Measurements from ENCODE around the gene FKBP5. TPM values are rescaled to one million over a fixed set of nuclear protein-coding genes. Genes with fewer than 3 reads are reported as not detected.
"Not testable (repeated sequence)": the region's sequence is repeated elsewhere in the genome, so short reads cannot be mapped to it uniquely, and the experiment has no call there.

Gene FKBP5
- polyA plus RNA-seq, 1 donor = 9.4 TPM

GRCh38 chr6:35711731-35712130, 23.0 kb upstream of the FKBP5 start:
- Histone ChIP-seq H3K4me1 (ENCODE audit: control insufficient read depth, insufficient read depth, low read length) (no peaks in the 10 kb centered on the region), H3K9me3 (ENCODE audit: control insufficient read depth, low read depth, low read length) (no peaks in the 10 kb centered on the region), H3K4me3 (ENCODE audit: low read length) (no peak overlapping the region), H3K27me3 (ENCODE audit: control insufficient read depth, insufficient read depth, low read length) (no peaks in the 10 kb centered on the region), H3K36me3 (ENCODE audit: control insufficient read depth, insufficient read depth, low read length) (no peaks in the 10 kb centered on the region), H3K27ac (ENCODE audit: low read length) (no peak overlapping the region)
- 100% methylated on average over 1 of the region's 7 CpGs for WGBS (ENCODE audit: insufficient coverage, low lambda C conversion rate)
- no peak for DNase-seq

- H3K4me1 ChIP-seq (ENCODE audit: control insufficient read depth, insufficient read depth, low read length) = no peaks in the 10 kb centered on the region
Observed at GRCh38 chr6:35710241-35710847, 21.6 kb upstream of the FKBP5 start.

GRCh38 chr6:35708585-35708984, 19.9 kb upstream of the FKBP5 start:
- Histone ChIP-seq H3K27ac (ENCODE audit: low read length) (no peak overlapping the region), H3K27me3 (ENCODE audit: control insufficient read depth, insufficient read depth, low read length) (no peaks in the 10 kb centered on the region), H3K36me3 (ENCODE audit: control insufficient read depth, insufficient read depth, low read length) (no peaks in the 10 kb centered on the region), H3K4me1 (ENCODE audit: control insufficient read depth, insufficient read depth, low read length) (no peaks in the 10 kb centered on the region), H3K4me3 (ENCODE audit: low read length) (no peak overlapping the region), H3K9me3 (ENCODE audit: control insufficient read depth, low read depth, low read length) (no peaks in the 10 kb centered on the region)
- no peak for DNase-seq

More at GRCh38 chr6:35710241-35710847, 21.6 kb upstream of the FKBP5 start:
- Histone ChIP-seq H3K27me3 (ENCODE audit: control insufficient read depth, insufficient read depth, low read length) (no peaks in the 10 kb centered on the region), H3K27ac (ENCODE audit: low read length) (no peak overlapping the region), H3K4me3 (ENCODE audit: low read length) (no peak overlapping the region), H3K9me3 (ENCODE audit: control insufficient read depth, low read depth, low read length) (no peaks in the 10 kb centered on the region), H3K36me3 (ENCODE audit: control insufficient read depth, insufficient read depth, low read length) (no peaks in the 10 kb centered on the region)
- WGBS (ENCODE audit: insufficient coverage, low lambda C conversion rate) = 73% methylated on average over 3 of the region's 4 CpGs
- no peak for DNase-seq

GRCh38 chr6:35707714-35708407, 19.1 kb upstream of the FKBP5 start:
- Histone ChIP-seq H3K36me3 (ENCODE audit: control insufficient read depth, insufficient read depth, low read length) (no peaks in the 10 kb centered on the region), H3K4me1 (ENCODE audit: control insufficient read depth, insufficient read depth, low read length) (no peaks in the 10 kb centered on the region), H3K4me3 (ENCODE audit: low read length) (no peak overlapping the region), H3K27me3 (ENCODE audit: control insufficient read depth, insufficient read depth, low read length) (no peaks in the 10 kb centered on the region), H3K9me3 (ENCODE audit: control insufficient read depth, low read depth, low read length) (no peaks in the 10 kb centered on the region), H3K27ac (ENCODE audit: low read length) (no peak overlapping the region)
- 40% methylated on average over 1 of the region's 4 CpGs for WGBS (ENCODE audit: insufficient coverage, low lambda C conversion rate)
- no peak for DNase-seq

- Histone ChIP-seq H3K27me3 (ENCODE audit: control insufficient read depth, insufficient read depth, low read length) (no peaks in the 10 kb centered on the region), H3K36me3 (ENCODE audit: control insufficient read depth, insufficient read depth, low read length) (no peaks in the 10 kb centered on the region), H3K27ac (ENCODE audit: low read length) (no peak overlapping the region), H3K4me3 (ENCODE audit: low read length) (no peak overlapping the region), H3K4me1 (ENCODE audit: control insufficient read depth, insufficient read depth, low read length) (no peaks in the 10 kb centered on the region), H3K9me3 (ENCODE audit: control insufficient read depth, low read depth, low read length) (no peaks in the 10 kb centered on the region)
- no peak for DNase-seq
- 100% methylated on average over 1 of the region's 3 CpGs for WGBS (ENCODE audit: insufficient coverage, low lambda C conversion rate)
Observed at GRCh38 chr6:35706468-35706867, 17.8 kb upstream of the FKBP5 start.

- no peak overlapping the region for H3K4me3 ChIP-seq (ENCODE audit: low read length)
- no peaks in the 10 kb centered on the region for H3K36me3 ChIP-seq (ENCODE audit: control insufficient read depth, insufficient read depth, low read length)
- no peaks in the 10 kb centered on the region for H3K27me3 ChIP-seq (ENCODE audit: control insufficient read depth, insufficient read depth, low read length)
- no peak overlapping the region for H3K27ac ChIP-seq (ENCODE audit: low read length)
- H3K4me1 ChIP-seq (ENCODE audit: control insufficient read depth, insufficient read depth, low read length) = no peaks in the 10 kb centered on the region
- H3K9me3 ChIP-seq (ENCODE audit: control insufficient read depth, low read depth, low read length) = no peaks in the 10 kb centered on the region
- DNase-seq = no peak
Observed at GRCh38 chr6:35703554-35703953, 14.8 kb upstream of the FKBP5 start.

- Histone ChIP-seq H3K27ac (ENCODE audit: low read length) (no peak overlapping the region), H3K27me3 (ENCODE audit: control insufficient read depth, insufficient read depth, low read length) (no peaks in the 10 kb centered on the region), H3K4me1 (ENCODE audit: control insufficient read depth, insufficient read depth, low read length) (no peaks in the 10 kb centered on the region), H3K9me3 (ENCODE audit: control insufficient read depth, low read depth, low read length) (no peaks in the 10 kb centered on the region), H3K36me3 (ENCODE audit: control insufficient read depth, insufficient read depth, low read length) (no peaks in the 10 kb centered on the region), H3K4me3 (ENCODE audit: low read length) (no peak overlapping the region)
- no peak for DNase-seq
- WGBS (ENCODE audit: insufficient coverage, low lambda C conversion rate) = no CpG with 5 or more reads among the region's 3 CpGs
Observed at GRCh38 chr6:35698858-35699257, 10.1 kb upstream of the FKBP5 start.

- not testable (repeated sequence) for H3K27me3 ChIP-seq (ENCODE audit: control insufficient read depth, insufficient read depth, low read length); H3K4me1 ChIP-seq (ENCODE audit: control insufficient read depth, insufficient read depth, low read length); H3K36me3 ChIP-seq (ENCODE audit: control insufficient read depth, insufficient read depth, low read length); DNase-seq; H3K27ac ChIP-seq (ENCODE audit: low read length); H3K4me3 ChIP-seq (ENCODE audit: low read length); H3K9me3 ChIP-seq (ENCODE audit: control insufficient read depth, low read depth, low read length)
- 100% methylated on average over 2 of the region's 7 CpGs for WGBS (ENCODE audit: insufficient coverage, low lambda C conversion rate)
Observed at GRCh38 chr6:35698430-35698829, 9.7 kb upstream of the FKBP5 start.

- no peak for DNase-seq
- no CpG with 5 or more reads among the region's 2 CpGs for WGBS (ENCODE audit: insufficient coverage, low lambda C conversion rate)
- Histone ChIP-seq H3K27me3 (ENCODE audit: control insufficient read depth, insufficient read depth, low read length) (no peaks in the 10 kb centered on the region), H3K4me3 (ENCODE audit: low read length) (no peak overlapping the region), H3K9me3 (ENCODE audit: control insufficient read depth, low read depth, low read length) (no peaks in the 10 kb centered on the region), H3K36me3 (ENCODE audit: control insufficient read depth, insufficient read depth, low read length) (no peaks in the 10 kb centered on the region), H3K4me1 (ENCODE audit: control insufficient read depth, insufficient read depth, low read length) (no peaks in the 10 kb centered on the region), H3K27ac (ENCODE audit: low read length) (no peak overlapping the region)
Observed at GRCh38 chr6:35694462-35694861, 5.7 kb upstream of the FKBP5 start.

GRCh38 chr6:35691027-35691824, 2.5 kb upstream of the FKBP5 start:
- no peak for DNase-seq
- Histone ChIP-seq H3K4me1 (ENCODE audit: control insufficient read depth, insufficient read depth, low read length) (no peaks in the 10 kb centered on the region), H3K27ac (ENCODE audit: low read length) (no peak overlapping the region), H3K36me3 (ENCODE audit: control insufficient read depth, insufficient read depth, low read length) (no peaks in the 10 kb centered on the region), H3K27me3 (ENCODE audit: control insufficient read depth, insufficient read depth, low read length) (no peaks in the 10 kb centered on the region), H3K4me3 (ENCODE audit: low read length) (no peak overlapping the region), H3K9me3 (ENCODE audit: control insufficient read depth, low read depth, low read length) (no peaks in the 10 kb centered on the region)
- WGBS (ENCODE audit: insufficient coverage, low lambda C conversion rate) = no CpG with 5 or more reads among the region's 10 CpGs
